ENCODE data around the gene IL17B. TPM values are rescaled to one million over a fixed set of nuclear protein-coding genes. Genes with fewer than 3 reads are reported as not detected.

Gene IL17B
- total and polyA plus RNA-seq, 2 experiments from 2014 or later, result not detected

GRCh38 chr5:149362541-149362940 lies 16.6 kb downstream of the IL17B start (continued):
- TF ChIP-seq CREB1 (CRISPR knock-in tag; IDR thresholded peaks at IDR 0.05; ENCODE audit: low read depth) (no peak), POLR2AphosphoS5 (IDR thresholded peaks at IDR 0.05; ENCODE audit: low read depth) (no peak), ZNF331 (CRISPR knock-in tag; IDR thresholded peaks at IDR 0.05; ENCODE audit: low read depth) (no peak), EZH2phosphoT487 (IDR thresholded peaks at IDR 0.05; ENCODE audit: unreplicated experiment) (no peak), ZNF114 (CRISPR knock-in tag; IDR thresholded peaks at IDR 0.05) (no peak), JUNB (IDR thresholded peaks at IDR 0.05; ENCODE audit: unreplicated experiment) (no peak), ETS1 (IDR thresholded peaks at IDR 0.05) (no peak), NANOG (IDR thresholded peaks at IDR 0.05; ENCODE audit: borderline replicate concordance) (no peak), REST (IDR thresholded peaks at IDR 0.05; ENCODE audit: unreplicated experiment) (no peak)
- TF ChIP-seq, protein P1, sequence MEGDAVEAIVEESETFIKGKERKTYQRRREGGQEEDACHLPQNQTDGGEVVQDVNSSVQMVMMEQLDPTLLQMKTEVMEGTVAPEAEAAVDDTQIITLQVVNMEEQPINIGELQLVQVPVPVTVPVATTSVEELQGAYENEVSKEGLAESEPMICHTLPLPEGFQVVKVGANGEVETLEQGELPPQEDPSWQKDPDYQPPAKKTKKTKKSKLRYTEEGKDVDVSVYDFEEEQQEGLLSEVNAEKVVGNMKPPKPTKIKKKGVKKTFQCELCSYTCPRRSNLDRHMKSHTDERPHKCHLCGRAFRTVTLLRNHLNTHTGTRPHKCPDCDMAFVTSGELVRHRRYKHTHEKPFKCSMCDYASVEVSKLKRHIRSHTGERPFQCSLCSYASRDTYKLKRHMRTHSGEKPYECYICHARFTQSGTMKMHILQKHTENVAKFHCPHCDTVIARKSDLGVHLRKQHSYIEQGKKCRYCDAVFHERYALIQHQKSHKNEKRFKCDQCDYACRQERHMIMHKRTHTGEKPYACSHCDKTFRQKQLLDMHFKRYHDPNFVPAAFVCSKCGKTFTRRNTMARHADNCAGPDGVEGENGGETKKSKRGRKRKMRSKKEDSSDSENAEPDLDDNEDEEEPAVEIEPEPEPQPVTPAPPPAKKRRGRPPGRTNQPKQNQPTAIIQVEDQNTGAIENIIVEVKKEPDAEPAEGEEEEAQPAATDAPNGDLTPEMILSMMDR (conservative IDR thresholded peaks at IDR 0.05; ENCODE audit: low read depth in 2 of 2), result no peak

GRCh38 chr5:149360272-149360671 lies 18.8 kb downstream of the IL17B start:
- no peak overlapping the region for H3K4me3 Mint-ChIP-seq
- Histone ChIP-seq H3K79me2 (replicated peaks; ENCODE audit: insufficient read depth) (peaks cover 15% of the 10 kb centered on the region; the same call in 1 of the 2 replicates), H3K36me3 (ENCODE audit: insufficient read depth) (no peaks in the 10 kb centered on the region), H3K4me2 (no peak overlapping the region), H4K20me1 (replicated peaks; ENCODE audit: insufficient read depth) (no peaks in the 10 kb centered on the region; the same call in 1 of the 2 replicates), H3F3A (replicated peaks; ENCODE audit: low read depth) (no peaks in the 10 kb centered on the region), H3K9me2 (ENCODE audit: insufficient read depth) (no peaks in the 10 kb centered on the region), H3K27me3 (ENCODE audit: insufficient read depth) (no peaks in the 10 kb centered on the region), H3K27ac (ENCODE audit: low read depth) (no peak overlapping the region), H2AFZ (no peak overlapping the region), H3K4me1 (ENCODE audit: insufficient read depth) (peaks cover 12% of the 10 kb centered on the region), H3K4me3 (no peak overlapping the region)
- no peak for ATAC-seq
- H3K27ac Mint-ChIP-seq, result no peak overlapping the region
- peaks cover 4% of the 10 kb centered on the region for H3K27me3 Mint-ChIP-seq (ENCODE audit: insufficient read depth, low read depth, poor library complexity)
- H3K36me3 Mint-ChIP-seq (ENCODE audit: low read depth), result peaks cover 10% of the 10 kb centered on the region
- H3K4me1 Mint-ChIP-seq, result peaks cover 9% of the 10 kb centered on the region
- no peak for TF ChIP-seq ETS1 (IDR thresholded peaks at IDR 0.05)
- TF ChIP-seq, protein P1 (conservative IDR thresholded peaks at IDR 0.05; ENCODE audit: low read depth in 2 of 2), result no peak
- no peak for DNase-seq (ENCODE audit: low spot score)
- no peaks in the 10 kb centered on the region for H3K9me3 Mint-ChIP-seq

Data from GM23338 (cell line).